PC-9 (cell line): ENCODE measurements around the gene TMEM161A. TPM values are rescaled to one million over a fixed set of nuclear protein-coding genes. Genes with fewer than 3 reads are reported as not detected.
"Not testable (repeated sequence)": the region's sequence is repeated elsewhere in the genome, so short reads cannot be mapped to it uniquely, and the experiment has no call there.

Experiments
- BruUV-seq: library from RNA; stranded (reverse); fragments of 400-500 nt; replicated peaks from 2 replicates; lab custom pipeline; 2021; lab: Mats Ljungman, UMichigan
- CTCF ChIA-PET: fragments of 300-600 bp; sonication (Branson Sonifier 250); formaldehyde crosslinking; loops from one replicate; lab custom pipeline; 2022; ENCODE audit warnings: antibody characterized with exemption; lab: Charles Lee
- POLR2A ChIA-PET: fragments of 300-600 bp; sonication (Branson Sonifier 250); formaldehyde crosslinking; loops from one replicate; lab custom pipeline; 2022; ENCODE audit warnings: antibody characterized with exemption; ENCODE audit not compliant: unreplicated experiment; lab: Charles Lee
- DNase-seq, 2 experiments: peaks; one replicate each; pipeline versions ENCODE4 v3.0.0 to v3.0.0-alpha.2; 2015 to 2022; ENCODE audit warnings: mixed read lengths in 1 of 2
- H2AFZ ChIP-seq: fragments of 200-600 bp; sonication (generic); 2 replicates; pipeline ENCODE4 v1.8.1; 2017; ENCODE audit warnings: antibody characterized with exemption
- H3F3A ChIP-seq: fragments of 200-600 bp; sonication (generic); 2 replicates; pipeline ENCODE4 v1.8.1; 2017; ENCODE audit warnings: antibody characterized with exemption, mild to moderate bottlenecking, low read depth; ENCODE audit not compliant: insufficient read depth
- H3K27ac ChIP-seq: fragments of 200-600 bp; sonication (generic); 2 replicates; pipeline ENCODE4 v1.6.1; 2016; ENCODE audit warnings: mixed run types
- H3K27me3 ChIP-seq: fragments of 200-600 bp; sonication (generic); 2 replicates; pipeline ENCODE4 v1.6.1; 2016; ENCODE audit warnings: low read depth, mixed run types; ENCODE audit not compliant: insufficient read depth
- H3K36me3 ChIP-seq: fragments of 200-600 bp; sonication (generic); 2 replicates; pipeline ENCODE4 v1.6.1; 2016; ENCODE audit warnings: low read depth, mixed run types
- H3K4me1 ChIP-seq: fragments of 200-600 bp; sonication (generic); replicated peaks from 2 replicates; pipeline ENCODE4 v1.6.1; 2016; ENCODE audit warnings: mixed run types; ENCODE audit not compliant: insufficient read depth
- H3K4me2 ChIP-seq: fragments of 200-600 bp; sonication (generic); 2 replicates; pipeline ENCODE4 v1.6.1; 2017; ENCODE audit warnings: mixed run types
- H3K4me3 ChIP-seq: fragments of 200-600 bp; sonication (generic); 2 replicates; pipeline ENCODE4 v1.6.1; 2016; ENCODE audit warnings: mixed run types
- H3K79me2 ChIP-seq: fragments of 200-600 bp; sonication (generic); 2 replicates; pipeline ENCODE4 v1.6.1; 2017; ENCODE audit warnings: low read depth, mixed run types
- H3K9me2 ChIP-seq: fragments of 200-600 bp; sonication (generic); 2 replicates; pipeline ENCODE4 v1.8.1; 2017; ENCODE audit warnings: mild to moderate bottlenecking; ENCODE audit not compliant: insufficient read depth
- H3K9me3 ChIP-seq: fragments of 200-600 bp; sonication (generic); 2 replicates; pipeline ENCODE4 v1.8.1; 2016; ENCODE audit warnings: low read depth; ENCODE audit not compliant: insufficient read depth
- H4K20me1 ChIP-seq: fragments of 200-600 bp; sonication (generic); 2 replicates; pipeline ENCODE4 v1.8.1; 2017; ENCODE audit not compliant: insufficient read depth
- CTCF ChIP-seq: fragments of 200-600 bp; sonication (generic); conservative IDR thresholded peaks from 2 replicates; pipeline ENCODE4 v1.6.1; 2017; ENCODE audit warnings: mixed run types, antibody characterized with exemption, mild to moderate bottlenecking, moderate library complexity
- EZH2 ChIP-seq: fragments of 200-600 bp; sonication (generic); IDR thresholded peaks from 2 replicates; pipeline ENCODE4 v1.8.0; 2017; ENCODE audit warnings: antibody characterized with exemption, low read depth
- intact Hi-C: fragments of 100-400 bp; cut with micrococcal nuclease; formaldehyde crosslinking; loops from one replicate; pipeline ENCODE4 v1.10.0; 2022; ENCODE audit not compliant: unreplicated experiment
- total RNA-seq: library from RNA; stranded (reverse); gene quantifications from 2 replicates; pipeline ENCODE4 v1.2.3, GENCODE V29; 2021

The TMEM161A gene
- total RNA-seq, 1 experiment from 2014 or later = 41.1 TPM

GRCh38 chr19:19152668-19153384, 14.5 kb upstream of the TMEM161A start:
- peaks cover 6% of the 10 kb centered on the region; the same call in 1 of the 2 replicates for H3F3A ChIP-seq
- TF ChIP-seq CTCF = no peak
- TF ChIP-seq EZH2 = no peak
- no peak overlapping the region for H3K27ac ChIP-seq

GRCh38 chr19:19151418-19151817, 13.1 kb upstream of the TMEM161A start:
- Histone ChIP-seq H2AFZ (no peak overlapping the region), H3K79me2 (no peaks in the 10 kb centered on the region), H3F3A (peaks cover 6% of the 10 kb centered on the region; the same call in 1 of the 2 replicates), H4K20me1 (no peaks in the 10 kb centered on the region; the same call in 1 of the 2 replicates), H3K9me2 (no peaks in the 10 kb centered on the region), H3K36me3 (no peaks in the 10 kb centered on the region), H3K4me1 (no peaks in the 10 kb centered on the region), H3K27ac (no peak overlapping the region), H3K4me3 (no peak overlapping the region), H3K4me2 (no peak overlapping the region), H3K9me3 (no peaks in the 10 kb centered on the region), H3K27me3 (no peaks in the 10 kb centered on the region)
- TF ChIP-seq CTCF (no peak), EZH2 (no peak)
- ChIA-PET CTCF (no interaction called here), POLR2A (no interaction called here)
- intact Hi-C loops = no loop called here
- BruUV-seq = no TSS peak
- DNase-seq = no peak

More at GRCh38 chr19:19152668-19153384, 14.5 kb upstream of the TMEM161A start:
- Histone ChIP-seq H3K79me2 (no peaks in the 10 kb centered on the region), H3K4me3 (no peak overlapping the region), H3K36me3 (no peaks in the 10 kb centered on the region), H3K4me1 (no peaks in the 10 kb centered on the region), H3K27me3 (no peaks in the 10 kb centered on the region), H3K9me3 (no peaks in the 10 kb centered on the region), H3K4me2 (no peak overlapping the region), H3K9me2 (no peaks in the 10 kb centered on the region), H4K20me1 (no peaks in the 10 kb centered on the region; the same call in 1 of the 2 replicates), H2AFZ (no peak overlapping the region)
- no TSS peak for BruUV-seq
- DNase-seq = no peak
- intact Hi-C loops = no loop called here
- ChIA-PET POLR2A (no interaction called here), CTCF (no interaction called here)

- intact Hi-C loops = no loop called here
- no peak overlapping the region for H2AFZ ChIP-seq
- no peaks in the 10 kb centered on the region for H3K4me1 ChIP-seq
- no peaks in the 10 kb centered on the region for H4K20me1 ChIP-seq
- no peaks in the 10 kb centered on the region for H3K9me3 ChIP-seq
- H3F3A ChIP-seq = peaks cover 6% of the 10 kb centered on the region; the same call in 1 of the 2 replicates
- POLR2A ChIA-PET = no interaction called here
- BruUV-seq = no TSS peak
- CTCF ChIA-PET = no interaction called here
- no peak for DNase-seq
- H3K79me2 ChIP-seq = no peaks in the 10 kb centered on the region
- no peaks in the 10 kb centered on the region for H3K36me3 ChIP-seq
- no peak overlapping the region for H3K27ac ChIP-seq
- H3K4me2 ChIP-seq = no peak overlapping the region
- TF ChIP-seq CTCF (no peak), EZH2 (no peak)
- no peaks in the 10 kb centered on the region for H3K27me3 ChIP-seq
- no peaks in the 10 kb centered on the region for H3K9me2 ChIP-seq
- no peak overlapping the region for H3K4me3 ChIP-seq
These were observed 11.2 kb upstream of the TMEM161A start for GRCh38 chr19:19149435-19149834.

GRCh38 chr19:19148504-19148903, 10.2 kb upstream of the TMEM161A start:
- POLR2A ChIA-PET, H3K27me3 ChIP-seq, H3K9me3 ChIP-seq, H2AFZ ChIP-seq, BruUV-seq, H3K79me2 ChIP-seq, intact Hi-C loops, H3K9me2 ChIP-seq, H3K27ac ChIP-seq, H3K4me3 ChIP-seq, H4K20me1 ChIP-seq, CTCF ChIA-PET, H3K36me3 ChIP-seq, H3K4me2 ChIP-seq, H3F3A ChIP-seq, H3K4me1 ChIP-seq, DNase-seq: not testable (repeated sequence)
